CMK (cell line): Measurements from ENCODE around the gene CLPTM1.
"Not testable (repeated sequence)": the region's sequence is repeated elsewhere in the genome, so short reads cannot be mapped to it uniquely, and the experiment has no call there.

ENCODE experiments used
- DNase-seq: peaks from one replicate; pipeline ENCODE4 v3.0.0-alpha.2; 2010; ENCODE audit warnings: low read depth

Gene CLPTM1

DNA sequence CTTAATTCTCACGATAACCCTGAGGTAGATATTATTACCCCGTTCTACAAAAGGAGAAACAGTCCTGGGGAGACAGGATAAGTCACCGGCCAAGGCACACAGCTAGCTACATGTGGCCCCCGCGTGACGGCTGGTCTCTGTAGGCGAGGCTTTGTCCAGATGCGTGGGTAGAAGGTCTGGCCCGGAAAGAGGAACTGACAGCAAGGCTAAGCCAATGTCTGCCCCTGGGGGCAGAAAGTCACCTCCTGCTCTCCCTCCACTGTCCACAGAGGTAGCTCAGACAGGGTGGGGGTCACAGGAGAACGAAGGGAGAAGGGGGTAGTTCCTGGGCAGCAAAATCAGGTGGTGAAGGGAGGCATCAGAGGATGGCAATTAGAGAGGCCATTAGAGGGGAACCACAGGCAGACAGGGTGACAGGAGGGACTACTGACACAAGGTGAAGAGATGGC, 11.4 kb upstream of the CLPTM1 start:
- DNase-seq = peak; percentile 45

DNA sequence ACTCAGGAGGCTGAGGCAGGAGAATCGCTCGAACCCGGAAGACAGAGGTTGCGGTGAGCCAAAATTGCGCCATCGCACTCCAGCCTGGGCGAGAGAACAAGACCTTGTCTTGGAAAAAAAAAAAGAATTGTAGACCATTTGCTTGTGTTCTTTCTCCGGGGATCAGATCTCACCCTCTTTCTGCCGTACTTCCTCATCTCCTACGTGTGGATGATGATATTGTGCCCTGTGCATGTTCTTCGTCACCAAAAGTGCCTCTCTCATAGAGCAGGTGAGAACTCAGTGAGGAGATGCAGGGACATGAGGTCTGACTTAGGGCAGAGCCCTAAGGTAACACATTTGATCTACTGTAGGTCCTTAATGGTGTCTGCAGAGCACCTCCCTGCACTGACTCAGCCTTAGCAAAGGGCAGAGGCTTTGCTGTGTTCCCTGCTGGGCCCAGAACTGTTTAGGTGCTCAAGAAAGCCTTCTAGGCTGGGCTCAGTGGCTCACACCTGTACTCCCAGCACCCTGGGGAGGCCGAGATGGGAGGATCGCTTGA, 8.1 kb upstream of the CLPTM1 start:
- peak; percentile 49 for DNase-seq

DNA sequence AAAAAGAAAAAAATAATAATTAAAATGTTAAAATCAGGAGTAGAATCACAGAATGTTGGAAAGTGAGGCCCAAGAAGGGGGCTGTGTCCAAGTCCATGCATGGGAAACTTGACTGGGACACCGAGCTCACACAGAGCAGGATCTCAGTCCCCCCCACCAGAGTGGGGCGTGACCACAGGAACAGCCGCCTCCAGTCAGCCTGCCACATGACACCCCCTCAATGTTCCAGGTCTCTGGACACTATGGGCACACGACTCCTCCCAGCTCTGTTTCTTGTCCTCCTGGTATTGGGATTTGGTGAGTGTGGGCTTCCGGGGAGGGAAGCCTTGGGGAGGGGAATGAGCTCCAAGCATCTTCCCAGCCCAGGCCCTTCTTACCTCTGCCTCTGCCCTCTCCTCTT, 6.9 kb upstream of the CLPTM1 start:
- DNase-seq = no peak

DNA sequence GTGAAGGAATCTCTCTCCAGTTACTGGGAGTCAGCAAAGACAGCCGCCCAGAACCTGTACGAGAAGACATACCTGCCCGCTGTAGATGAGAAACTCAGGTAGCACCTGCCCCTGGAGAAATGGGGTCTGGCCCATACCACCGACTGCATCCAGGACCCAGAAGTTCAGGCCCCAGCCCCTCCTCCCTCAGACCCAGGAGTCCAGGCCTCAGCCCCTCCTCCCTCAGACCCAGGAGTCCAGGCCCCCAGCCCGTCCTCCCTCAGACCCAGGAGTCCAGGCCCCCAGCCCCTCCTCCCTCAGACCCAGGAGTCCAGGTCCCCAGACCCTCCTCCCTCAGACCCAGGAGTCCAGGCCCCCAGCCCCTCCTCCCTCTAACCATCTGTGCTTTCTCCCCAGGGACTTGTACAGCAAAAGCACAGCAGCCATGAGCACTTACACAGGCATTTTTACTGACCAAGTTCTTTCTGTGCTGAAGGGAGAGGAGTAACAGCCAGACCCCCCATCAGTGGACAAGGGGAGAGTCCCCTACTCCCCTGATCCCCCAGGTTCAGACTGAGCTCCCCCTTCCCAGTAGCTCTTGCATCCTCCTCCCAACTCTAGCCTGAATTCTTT, 6.3 kb upstream of the CLPTM1 start:
- DNase-seq = no peak

DNA sequence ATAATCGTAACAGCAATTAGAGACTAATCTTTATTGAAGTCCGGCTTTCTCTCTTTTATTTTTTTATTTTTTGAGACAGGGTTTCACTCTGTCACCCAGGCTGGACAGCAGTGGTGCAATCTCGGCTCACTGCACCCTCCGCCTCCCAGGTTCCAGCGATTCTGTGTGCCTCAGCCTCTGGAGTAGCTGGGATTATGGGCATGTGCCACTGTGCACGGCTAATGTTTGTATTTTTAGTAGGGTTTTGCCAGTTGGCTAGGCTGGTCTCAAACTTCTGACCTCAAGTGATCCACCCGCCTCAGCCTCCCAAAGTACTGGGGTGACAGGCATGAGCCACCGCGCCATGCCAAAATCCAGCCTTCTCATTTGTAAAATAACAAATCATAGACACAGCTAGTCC, 5.6 kb upstream of the CLPTM1 start:
- no peak for DNase-seq

DNA sequence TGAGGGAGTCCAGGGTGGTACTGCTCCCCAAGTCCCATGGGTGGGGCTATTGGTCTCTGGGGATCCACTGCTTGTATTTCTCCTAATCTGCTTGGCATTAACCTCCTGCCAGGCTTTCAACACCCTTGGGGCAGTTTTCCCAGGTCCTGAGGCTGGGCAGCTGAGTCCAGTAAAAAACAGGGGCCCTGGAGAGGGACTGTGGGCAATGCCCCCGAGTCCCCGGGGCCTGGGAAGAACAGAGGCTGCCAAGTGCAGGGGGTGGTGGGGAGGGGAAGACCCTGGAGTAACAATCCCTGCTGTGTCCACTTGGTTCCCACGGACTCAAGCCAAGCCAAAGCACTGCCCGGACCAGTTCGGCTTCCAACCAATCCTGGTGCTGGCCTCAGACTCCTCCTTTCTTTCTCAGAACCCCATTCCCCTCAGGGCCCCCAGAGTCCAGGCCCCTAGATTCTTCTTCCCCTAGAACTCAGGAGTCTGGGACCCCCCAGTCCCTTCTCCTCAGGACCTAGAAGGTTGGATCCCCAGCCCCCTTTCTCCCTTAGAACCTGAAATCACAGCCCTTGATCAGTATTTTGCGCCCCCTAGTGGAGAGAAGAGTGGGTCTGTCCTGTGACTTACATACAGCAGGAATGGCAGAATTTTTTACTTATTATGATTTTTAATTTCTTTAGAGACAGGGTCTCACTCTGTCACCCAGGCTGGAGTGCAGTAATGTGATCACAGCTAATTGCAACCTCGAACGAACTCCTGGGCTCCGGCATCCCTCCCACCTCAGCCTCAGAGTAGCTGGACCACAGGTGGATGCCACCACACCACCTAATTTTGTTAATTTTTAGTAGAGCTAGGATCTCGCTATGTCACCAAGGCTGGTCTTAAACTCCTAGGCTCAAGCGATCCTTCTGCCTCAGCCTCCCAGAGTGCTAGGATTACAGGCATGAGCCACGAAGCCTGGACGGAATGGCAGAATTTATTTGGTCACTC, 3.7 kb upstream of the CLPTM1 start:
- peak; percentile 62 for DNase-seq

DNA sequence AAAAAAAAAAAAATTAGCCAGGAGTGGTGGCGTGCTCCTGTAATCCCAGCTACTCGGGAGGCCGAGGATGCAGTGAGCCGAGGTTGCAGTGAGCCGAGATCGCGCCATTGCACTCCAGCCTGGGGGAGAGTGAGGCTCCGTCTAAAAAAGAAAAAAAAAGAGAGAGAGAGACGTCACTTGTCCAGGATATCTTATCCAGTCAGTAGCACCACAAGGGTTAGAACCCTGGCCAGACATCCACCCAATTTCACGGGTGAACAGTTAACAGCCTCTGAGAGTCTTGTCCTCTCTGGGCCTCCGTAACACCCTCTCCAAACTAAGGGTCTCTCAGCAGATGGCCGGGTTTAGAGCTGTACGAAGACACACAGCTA, 917 bp upstream of the CLPTM1 start:
- DNase-seq = no peak

DNA sequence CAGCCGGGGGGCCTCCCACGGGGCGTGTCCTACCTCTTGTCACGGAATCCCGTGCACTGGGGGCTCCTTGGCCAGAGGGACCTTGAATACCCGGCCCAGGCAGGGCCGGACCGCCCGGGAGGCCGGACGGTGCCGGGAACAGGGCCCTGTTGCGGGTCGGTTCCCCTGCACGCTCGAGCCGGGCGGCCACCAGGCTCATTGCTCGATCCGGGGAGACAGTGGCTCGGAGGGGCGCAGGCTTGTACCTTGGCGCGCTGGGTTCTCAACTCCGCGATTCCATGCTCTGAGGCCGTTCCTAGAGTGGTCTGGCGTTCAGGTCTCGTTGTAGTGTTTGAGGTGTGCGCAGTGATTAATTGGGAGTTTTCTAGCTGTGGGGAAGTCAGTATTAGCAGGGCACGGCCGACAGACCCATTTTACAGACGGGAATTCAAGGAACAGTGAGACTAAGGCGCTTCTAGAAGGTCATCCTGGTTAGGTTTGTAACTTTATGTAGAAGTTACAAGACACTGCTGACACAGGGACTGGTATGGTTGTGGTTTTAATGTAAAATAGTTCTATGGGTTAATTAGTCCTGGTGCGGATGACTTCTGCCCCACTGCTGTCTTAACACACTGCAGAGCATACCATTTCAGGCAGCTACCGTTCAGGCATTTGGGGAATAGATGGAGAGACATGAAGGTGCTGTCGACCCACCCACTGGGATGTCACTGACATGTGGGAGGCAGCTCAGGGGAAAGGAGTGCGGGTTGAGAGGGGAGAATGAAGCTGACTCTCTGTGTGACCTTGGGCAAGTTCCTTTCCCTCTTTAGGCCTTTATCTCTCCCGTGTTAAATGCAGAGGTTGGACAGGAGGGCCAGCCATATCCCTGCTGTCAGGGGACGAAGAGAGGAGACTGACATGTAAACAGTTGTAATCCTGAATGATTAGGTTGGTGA, 592 bp downstream of the CLPTM1 start:
- DNase-seq = no peak

DNA sequence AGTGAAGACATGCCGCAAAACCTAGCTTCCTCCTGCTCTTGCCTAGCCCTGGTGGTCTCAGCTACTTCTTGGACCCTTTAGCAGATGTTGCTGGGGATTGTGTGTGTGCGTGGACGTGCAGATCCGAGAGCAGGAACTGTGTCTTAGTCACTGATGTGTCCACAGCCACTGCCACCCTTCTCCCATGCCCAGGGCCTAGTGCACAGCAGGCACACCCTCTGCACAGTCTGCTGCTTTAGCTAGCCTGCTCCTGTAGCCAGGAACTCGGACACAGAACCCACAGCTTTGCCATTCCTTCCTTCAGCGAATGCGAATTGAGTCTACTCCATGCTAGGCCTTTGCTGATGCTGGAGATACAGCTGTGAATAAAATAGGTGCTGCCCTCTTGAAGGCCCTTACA, 2.3 kb downstream of the CLPTM1 start:
- no peak for DNase-seq

DNA sequence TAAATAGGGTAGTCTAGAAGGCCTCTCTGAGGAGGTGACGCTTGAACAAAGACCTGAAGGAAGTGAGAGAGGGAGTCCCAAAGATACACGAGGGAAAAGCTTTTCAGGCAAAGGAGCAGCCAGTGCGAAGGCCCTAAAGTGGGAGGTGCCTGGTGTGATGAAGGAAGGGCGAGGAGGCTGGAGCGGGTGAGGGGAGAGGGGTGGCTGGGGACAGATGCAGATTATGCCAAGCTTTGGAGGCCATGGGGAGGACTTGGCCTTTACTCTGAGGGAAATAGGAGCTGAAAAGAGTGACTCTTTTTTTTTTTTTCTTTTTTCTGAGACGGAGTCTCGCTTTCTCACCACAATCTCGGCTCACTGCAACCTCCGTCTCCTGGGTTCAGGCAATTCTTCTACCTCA, 2.9 kb downstream of the CLPTM1 start:
- no peak for DNase-seq

DNA sequence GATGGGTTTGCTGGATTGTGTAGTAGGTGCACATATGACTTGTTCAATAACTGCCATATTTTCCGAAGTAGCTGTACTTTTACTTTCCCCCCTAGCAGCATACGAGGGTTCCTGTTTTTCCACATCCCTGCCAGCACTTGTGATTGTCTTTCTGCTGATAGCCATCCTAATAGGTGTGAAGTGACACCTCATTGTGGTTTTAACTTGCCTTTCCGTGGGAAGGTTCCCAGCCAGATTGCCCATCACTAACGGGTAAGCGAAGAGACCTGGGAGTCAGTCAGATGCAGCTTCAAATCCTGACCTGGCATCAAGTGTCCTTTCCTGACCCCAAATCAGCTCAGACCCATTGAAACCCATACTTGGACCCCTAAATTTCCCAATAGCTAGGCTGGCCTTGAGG, 4.5 kb downstream of the CLPTM1 start:
- DNase-seq = no peak

DNA sequence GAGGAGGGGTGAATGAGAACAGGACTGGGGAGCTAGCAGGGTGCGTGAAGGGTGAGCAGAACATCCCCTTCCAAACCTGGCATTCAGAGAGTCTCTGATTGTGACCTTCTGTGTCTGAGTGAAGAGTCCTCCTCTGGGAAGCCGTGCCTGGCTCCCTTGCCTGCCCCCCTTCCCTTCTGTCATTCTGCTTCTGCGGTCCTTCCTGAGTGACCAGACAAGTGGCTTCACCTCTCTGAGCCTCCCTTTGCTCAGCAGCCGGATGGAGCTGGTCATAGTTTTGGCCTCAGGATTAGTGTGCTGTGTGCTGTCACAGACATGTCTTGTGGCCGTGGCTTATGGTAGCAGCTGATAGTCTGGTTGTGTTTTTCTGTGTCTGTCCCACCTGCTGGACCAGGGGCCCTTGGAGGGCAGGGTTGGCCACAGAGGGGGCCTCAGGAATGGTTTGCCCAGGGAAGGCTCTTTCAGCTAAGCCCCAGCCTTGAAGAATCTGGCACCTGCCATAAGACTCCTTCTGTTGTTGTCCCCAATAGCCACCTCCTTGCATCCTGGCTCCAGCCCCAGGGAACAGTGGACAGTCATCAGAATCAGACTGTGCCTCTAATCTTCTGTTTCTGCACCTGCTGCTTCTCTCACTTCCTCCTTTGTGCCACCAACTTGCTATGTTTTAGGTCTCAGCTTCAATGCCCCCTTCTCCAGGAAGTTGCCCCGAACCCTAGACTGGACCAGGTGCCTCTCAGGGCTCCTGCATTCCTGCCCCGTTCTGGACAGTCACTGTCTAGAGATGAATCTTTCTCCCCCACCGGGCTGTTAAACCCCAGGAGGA, 5.9 kb downstream of the CLPTM1 start:
- no peak for DNase-seq

DNA sequence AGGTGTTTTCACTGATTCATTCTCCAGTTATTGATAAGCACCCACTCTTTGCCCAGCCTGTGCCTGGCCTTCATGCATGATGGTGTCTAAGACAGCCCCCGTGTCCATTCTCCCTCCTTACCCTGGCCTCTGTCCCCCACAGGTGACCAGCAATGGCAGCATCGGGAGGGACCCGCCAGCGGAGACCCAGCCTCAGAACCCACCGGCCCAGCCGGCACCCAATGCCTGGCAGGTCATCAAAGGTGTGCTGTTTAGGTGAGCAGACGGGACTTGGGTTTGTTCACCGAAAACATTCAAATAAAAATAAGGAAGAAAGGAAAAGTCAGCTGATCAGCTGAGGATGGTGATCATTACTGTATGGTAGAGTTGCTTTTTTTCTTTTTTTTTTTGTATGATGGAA, 6.6 kb downstream of the CLPTM1 start:
- DNase-seq = no peak

DNA sequence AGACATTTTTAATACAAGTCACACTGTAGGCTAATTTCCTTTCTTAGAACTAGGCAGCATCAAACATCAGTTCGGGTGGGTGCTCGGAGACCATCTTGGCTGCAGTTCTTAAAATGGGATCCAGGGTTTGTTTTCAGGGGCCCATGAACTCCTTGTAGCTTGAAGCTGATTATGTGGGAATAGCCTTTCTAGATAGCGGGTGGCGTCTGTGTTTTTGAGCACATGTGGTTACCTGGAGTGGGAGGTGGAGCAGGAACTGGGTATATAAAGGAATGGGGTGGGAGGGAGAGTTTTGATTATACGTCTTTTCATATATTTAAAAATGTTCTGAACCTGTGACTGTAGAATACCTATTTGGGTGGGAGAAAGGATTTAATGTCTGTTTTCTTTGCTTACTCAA, 12.9 kb downstream of the CLPTM1 start:
- DNase-seq = no peak

DNA sequence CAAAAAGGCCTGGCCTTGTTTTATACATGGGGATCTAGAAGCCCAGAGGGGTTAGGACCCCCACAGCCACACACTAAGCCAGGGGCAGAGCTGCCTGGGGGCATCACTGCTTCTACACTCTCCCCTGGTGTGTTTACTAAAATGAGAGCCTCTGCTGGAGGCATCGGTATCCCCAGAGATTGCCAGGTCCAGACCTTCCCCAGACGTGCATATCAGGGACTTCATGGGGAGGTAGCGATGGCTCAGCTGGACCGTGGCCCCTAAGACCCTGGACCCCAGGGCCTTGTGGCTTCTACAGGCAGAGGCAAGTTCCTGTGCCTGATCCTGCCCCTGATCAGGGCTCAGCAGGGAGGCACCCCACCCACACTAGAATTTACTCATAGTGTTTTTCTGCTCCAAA, 13.5 kb downstream of the CLPTM1 start:
- no peak for DNase-seq

DNA sequence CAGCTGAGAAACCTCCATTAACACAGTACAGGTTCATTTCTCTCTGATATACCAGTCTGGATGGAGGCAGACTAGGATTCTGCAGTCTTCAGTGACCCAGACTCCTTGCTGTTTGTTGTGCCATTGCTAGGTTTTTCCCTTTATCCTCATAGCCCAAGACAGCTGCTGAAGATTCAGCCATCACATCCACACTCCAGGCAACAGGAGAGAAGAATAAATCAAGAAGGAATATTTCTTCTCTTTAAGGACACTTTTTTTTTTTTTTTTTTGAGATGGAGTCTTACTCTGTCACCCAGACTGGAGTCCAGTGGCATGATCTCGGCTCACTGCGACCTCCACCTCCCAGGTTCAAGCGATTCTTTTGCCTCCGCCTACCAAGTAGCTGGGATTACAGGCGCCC, 14.3 kb downstream of the CLPTM1 start:
- no peak for DNase-seq

DNA sequence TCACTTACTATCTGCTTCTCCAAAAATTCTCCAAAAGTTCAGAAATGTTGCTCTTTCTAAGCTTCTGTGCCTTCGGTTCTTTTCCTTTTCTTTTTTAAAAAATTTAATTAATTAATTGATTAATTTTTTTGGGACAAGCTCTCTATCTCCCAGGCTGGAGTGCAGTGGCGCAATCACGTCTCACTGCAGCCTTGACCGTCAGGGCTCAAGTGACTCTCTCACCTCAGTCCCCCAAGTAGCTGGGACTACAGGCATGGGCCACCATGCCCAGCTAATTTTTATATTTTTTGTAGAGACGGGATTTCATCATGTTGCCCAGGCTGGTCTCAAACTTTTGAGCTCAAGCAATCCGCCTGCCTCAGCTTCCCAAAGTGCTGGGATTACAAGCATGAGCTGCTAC, 16.3 kb downstream of the CLPTM1 start:
- not testable (repeated sequence) for DNase-seq

DNA sequence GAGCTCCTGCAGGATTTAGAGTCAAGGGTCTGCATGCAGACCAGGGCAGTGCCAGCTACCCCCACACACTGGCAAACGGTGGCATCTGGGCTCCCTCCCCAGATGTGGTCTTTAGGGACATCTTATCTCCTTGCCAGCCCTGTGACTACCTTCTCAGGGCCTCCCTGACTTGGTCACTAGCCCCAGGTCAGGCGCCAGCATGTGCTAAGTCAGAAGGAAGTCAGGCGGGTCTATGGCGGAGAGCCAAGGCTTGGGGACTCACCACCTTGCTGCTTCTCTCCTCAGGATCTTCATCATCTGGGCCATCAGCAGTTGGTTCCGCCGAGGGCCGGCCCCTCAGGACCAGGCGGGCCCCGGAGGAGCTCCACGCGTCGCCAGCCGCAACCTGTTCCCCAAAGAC, 17.6 kb downstream of the CLPTM1 start:
- no peak for DNase-seq

DNA sequence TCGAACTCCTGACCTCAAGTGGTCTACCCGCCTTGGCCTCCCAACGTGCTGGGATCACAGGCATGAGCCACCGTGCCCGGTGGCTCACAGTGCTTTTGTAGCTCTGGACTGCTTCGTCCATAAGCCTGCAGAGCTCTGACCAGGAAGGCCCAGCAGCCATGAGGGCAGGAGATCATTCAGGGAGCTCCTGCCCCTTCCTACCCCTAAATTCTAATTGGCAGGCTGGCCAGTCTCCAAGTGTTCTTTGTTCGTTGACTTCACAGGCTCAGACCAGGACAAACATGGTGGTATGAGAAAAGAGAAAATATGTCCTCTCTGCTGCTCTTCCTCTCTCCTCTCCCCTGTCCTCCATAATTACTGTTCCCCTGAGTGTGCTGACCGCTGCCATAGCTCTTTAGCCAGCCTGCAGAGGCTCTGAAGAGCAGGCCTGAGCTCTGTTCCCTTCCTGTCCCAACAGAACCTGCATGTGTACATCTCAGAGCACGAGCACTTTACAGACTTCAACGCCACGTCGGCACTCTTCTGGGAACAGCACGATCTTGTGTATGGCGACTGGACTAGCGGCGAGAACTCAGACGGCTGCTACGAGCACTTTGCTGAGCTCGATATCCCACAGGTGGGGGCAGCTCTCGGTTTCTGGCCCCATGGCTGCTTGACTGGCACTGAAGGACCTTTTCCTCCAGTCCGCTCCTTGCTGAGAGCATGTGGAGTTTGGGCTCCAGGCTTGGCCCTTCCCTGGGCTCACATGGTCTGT, 19.0 kb downstream of the CLPTM1 start:
- DNase-seq = no peak

DNA sequence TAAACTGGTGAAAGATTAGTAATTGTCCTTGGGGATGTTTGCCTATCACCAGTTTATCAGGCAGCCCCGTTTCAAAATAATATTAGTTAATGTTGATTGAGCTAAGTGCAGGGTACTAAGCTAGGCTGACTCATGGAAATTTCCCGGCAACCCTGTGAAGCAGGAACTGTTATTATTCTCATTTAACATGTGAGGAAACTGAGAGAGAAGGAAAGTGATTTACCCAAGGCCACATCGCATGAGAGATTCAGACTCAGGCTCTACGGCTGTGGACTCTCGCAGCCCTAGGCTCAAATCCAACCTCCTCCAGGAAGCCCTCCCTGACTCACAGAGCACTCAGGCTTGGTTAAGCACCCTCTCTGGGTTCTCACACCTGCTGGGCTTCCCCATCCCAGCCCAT, 19.7 kb downstream of the CLPTM1 start:
- no peak for DNase-seq

DNA sequence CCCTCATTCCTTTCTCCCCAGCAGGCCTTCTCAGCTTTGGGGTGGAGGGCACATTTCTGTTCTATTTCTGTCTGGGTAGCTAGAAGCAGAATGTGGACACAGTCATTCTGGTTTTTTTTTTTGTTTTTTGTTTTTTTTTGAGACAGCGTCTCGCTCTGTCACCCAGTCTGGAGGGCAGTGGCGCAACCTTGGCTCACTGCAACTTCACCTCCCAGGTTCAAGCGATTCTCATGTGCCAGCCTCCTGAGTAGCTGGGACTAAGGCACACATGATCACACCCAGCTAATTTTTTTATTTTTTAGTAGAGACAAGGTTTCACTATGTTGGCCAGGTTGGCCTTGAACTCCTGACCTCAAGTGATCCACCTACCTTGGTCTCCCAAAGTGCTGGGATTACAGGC, 20.3 kb downstream of the CLPTM1 start:
- no peak for DNase-seq
